Esophagus muscularis mucosa (tissue), 4 donors: ENCODE data around the gene C16orf86. TPM values are rescaled to one million over a fixed set of nuclear protein-coding genes. Genes with fewer than 3 reads are reported as not detected.
A peak's percentile ranks its signal among the peaks of the same experiment; 100 is the strongest.

Experiments
- DNase-seq: peaks from one replicate; pipeline ENCODE4 v3.0.0-alpha.2; 2017; ENCODE audit errors: extremely low spot score
- H3K27ac ChIP-seq, 4 donors: fragments of 200-600 bp; sonication (generic); replicated peaks in 1 of 4; 1 replicate in 3 of 4; 2 replicates in 1 of 4; pipeline ENCODE4 v1.5.1; 2016 to 2019; ENCODE audit warnings: mild to moderate bottlenecking in 1 of 4
- H3K27me3 ChIP-seq, 4 donors: fragments of 200-600 bp; sonication (generic); one replicate each; pipeline versions ENCODE4 v1.5.1 to v1.6.0; 2016 to 2019
- H3K36me3 ChIP-seq, 4 donors: fragments of 200-600 bp; sonication (generic); one replicate each; pipeline ENCODE4 v1.5.1; 2016 to 2019
- H3K4me1 ChIP-seq, 4 donors: fragments of 200-600 bp; sonication (generic); one replicate each; pipeline ENCODE4 v1.5.1; 2016 to 2019
- H3K4me3 ChIP-seq, 4 donors: fragments of 200-600 bp; sonication (generic); 1 replicate in 2 of 4; 2 replicates in 2 of 4; pipeline ENCODE4 v1.5.1; 2016 to 2019; ENCODE audit warnings: mild to moderate bottlenecking in 4 of 4, moderate library complexity in 1 of 4
- H3K9me3 ChIP-seq, 4 donors: fragments of 200-600 bp; sonication (generic); 1 replicate in 3 of 4; 2 replicates in 1 of 4; pipeline ENCODE4 v1.5.1; 2016 to 2019
- CTCF ChIP-seq, 3 experiments: fragments of 200-600 bp in 2 of 3; fragments of 450-650 bp in 1 of 3; sonication (generic) in 2 of 3; IDR thresholded peaks; one replicate each; pipeline ENCODE4 v1.5.1; 2017 to 2019; ENCODE audit warnings: antibody characterized with exemption in 3 of 3, mild to moderate bottlenecking in 2 of 3, moderate library complexity in 1 of 3
- EP300 ChIP-seq: sonication (generic); formaldehyde crosslinking; IDR thresholded peaks from one replicate; pipeline ENCODE4 v1.6.1; 2017; ENCODE audit warnings: antibody characterized with exemption
- POLR2A ChIP-seq: fragments of 450-650 bp; IDR thresholded peaks from one replicate; pipeline ENCODE4 v1.6.1; 2017; ENCODE audit warnings: antibody characterized with exemption, moderate library complexity, mild to moderate bottlenecking, low read depth
- POLR2AphosphoS5 ChIP-seq, 2 donors: sonication (generic); formaldehyde crosslinking; IDR thresholded peaks; one replicate each; pipeline ENCODE4 v1.6.1; 2017; ENCODE audit warnings: antibody characterized with exemption in 2 of 2
- WGBS: methylation state at CpG from one replicate; pipeline ENCODE4 v1.1.5; 2018; 5-methylcytosine and 5-hydroxymethylcytosine counted together
- intact Hi-C: fragments of 100-400 bp; cut with DNase I; formaldehyde crosslinking; loops from one replicate; pipeline ENCODE4 v1.15.1; 2023
- total RNA-seq, 4 donors: library from RNA; depleted of rRNA; stranded (reverse); fragments of >200 nt; gene quantifications; one replicate each; pipeline versions ENCODE4 v1.1.0 to v1.2.1, GENCODE V29; 2016

C16orf86 gene
- total RNA-seq, 4 donors from 2014 or later = 5.1 to 15.6 (median 9.1) TPM

- 83% methylated on average over 18 of the region's 25 CpGs for WGBS
- intact Hi-C loops = loop anchor here (5.0 kb wide), 1 partner anchor 144 kb away; the partner anchor contains the start of genes RANBP10 and TSNAXIP1
- DNase-seq = no peak
- peaks cover 0 to 34% (median 20%) of the 10 kb centered on the region in 4 donors for H3K36me3 ChIP-seq
- H3K27me3 ChIP-seq = no peaks in the 10 kb centered on the region
- no peak for TF ChIP-seq POLR2A
- H3K9me3 ChIP-seq = no peaks in the 10 kb centered on the region
- no peak overlapping the region for H3K4me3 ChIP-seq
- no peak overlapping the region for H3K27ac ChIP-seq
- peaks cover 40 to 67% (median 58%) of the 10 kb centered on the region in 4 donors for H3K4me1 ChIP-seq
These were observed 3.3 kb upstream of the C16orf86 start for GRCh38 chr16:67663151-67663876.

DNA sequence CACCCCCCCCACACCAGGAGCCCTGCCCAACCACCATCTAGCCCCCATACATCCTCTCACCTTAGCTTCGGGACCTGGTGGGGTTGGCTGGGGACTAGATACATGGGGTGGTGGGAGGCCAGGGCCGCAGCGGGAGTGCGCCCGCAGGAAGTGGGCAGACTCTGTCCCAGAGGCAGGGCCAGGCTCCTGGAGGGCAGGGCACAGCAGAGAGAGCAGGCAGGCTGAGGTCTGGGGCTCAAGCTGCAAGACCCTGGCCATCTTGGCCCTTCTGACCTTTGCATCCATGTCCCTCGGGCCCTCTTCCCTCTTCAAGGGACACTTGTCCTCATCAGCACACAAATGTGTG lies 2.8 kb upstream of the C16orf86 start:
- H3K27me3 ChIP-seq = no peaks in the 10 kb centered on the region
- peaks cover 0 to 29% (median 14%) of the 10 kb centered on the region in 4 donors for H3K36me3 ChIP-seq
- H3K9me3 ChIP-seq = no peaks in the 10 kb centered on the region
- TF ChIP-seq POLR2AphosphoS5 (IDR thresholded peaks at IDR 0.05) (no peak), EP300 (no peak), CTCF (IDR thresholded peaks at IDR 0.05) (no peak), POLR2A (no peak)
- peaks cover 39 to 64% (median 53%) of the 10 kb centered on the region in 4 donors for H3K4me1 ChIP-seq
- H3K27ac ChIP-seq = no peak overlapping the region
- DNase-seq = no peak
- no peak overlapping the region for H3K4me3 ChIP-seq
- 78% methylated on average over 1 of the region's 6 CpGs for WGBS
- intact Hi-C loops = loop anchor here (2.0 to 5.0 kb wide), 2 partner anchors 101 to 143 kb away; partner anchors contain the start of genes CTCF, RANBP10 and TSNAXIP1

DNA sequence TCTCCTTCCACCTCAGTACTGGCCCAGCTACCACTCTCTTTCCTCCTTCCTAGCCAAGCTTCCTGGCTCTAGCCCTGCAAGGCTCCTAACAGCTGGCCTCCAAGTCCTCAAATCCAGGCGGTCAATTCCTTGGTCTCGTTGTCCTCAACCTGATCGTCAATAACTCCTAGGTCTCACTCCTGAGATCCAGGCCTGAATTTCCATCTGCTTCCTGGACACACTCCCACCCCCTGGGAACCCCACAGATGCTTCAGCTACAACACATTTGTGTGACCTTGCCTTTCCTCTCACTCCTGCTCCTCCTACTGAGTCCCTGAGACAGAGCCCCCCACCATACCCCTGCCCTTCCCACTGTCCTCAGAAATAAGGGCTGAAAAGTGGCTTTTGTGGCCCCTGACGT lies 2.4 kb upstream of the C16orf86 start:
- H3K27ac ChIP-seq = no peak overlapping the region
- H3K27me3 ChIP-seq = no peaks in the 10 kb centered on the region
- intact Hi-C loops = loop anchor here (2.0 to 5.0 kb wide), 2 partner anchors 101 to 143 kb away; partner anchors contain the start of genes CTCF, RANBP10 and TSNAXIP1
- no peak for DNase-seq
- no peak for TF ChIP-seq POLR2AphosphoS5 (IDR thresholded peaks at IDR 0.05)
- no peak overlapping the region for H3K4me3 ChIP-seq
- H3K36me3 ChIP-seq = peaks cover 0 to 29% (median 14%) of the 10 kb centered on the region in 4 donors
- WGBS = 78% methylated on average over 4 of the region's 4 CpGs
- H3K4me1 ChIP-seq = peaks cover 35 to 60% (median 49%) of the 10 kb centered on the region in 4 donors
- no peaks in the 10 kb centered on the region for H3K9me3 ChIP-seq

- H3K4me1 ChIP-seq = peaks cover 31 to 54% (median 45%) of the 10 kb centered on the region in 4 donors
These were observed 1.7 kb upstream of the C16orf86 start for GRCh38 chr16:67664871-67665270.

GRCh38 chr16:67665598-67665997 lies 1.0 kb upstream of the C16orf86 start:
- Histone ChIP-seq H3K9me3 (no peaks in the 10 kb centered on the region), H3K27ac (peak overlapping the region in 2 of 4 donors; percentile 88 to 92), H3K27me3 (no peaks in the 10 kb centered on the region), H3K36me3 (peaks cover 0 to 29% (median 14%) of the 10 kb centered on the region in 4 donors), H3K4me3 (peak overlapping the region; percentile 67 to 91 (median 81)), H3K4me1 (peaks cover 31 to 54% (median 45%) of the 10 kb centered on the region in 4 donors)
- WGBS = 78% methylated on average over 5 of the region's 5 CpGs
- TF ChIP-seq POLR2AphosphoS5 (IDR thresholded peaks at IDR 0.05) = no peak
- TF ChIP-seq EP300 = no peak
- no peak for TF ChIP-seq CTCF (IDR thresholded peaks at IDR 0.05)
- TF ChIP-seq POLR2A = no peak
- DNase-seq = no peak
- intact Hi-C loops = loop anchor here (2.0 kb wide), 1 partner anchor 103 kb away; the partner anchor contains the start of gene CTCF

More at GRCh38 chr16:67664871-67665270, 1.7 kb upstream of the C16orf86 start:
- intact Hi-C loops = loop anchor here (2.0 to 5.0 kb wide), 2 partner anchors 102 to 142 kb away; partner anchors contain the start of genes CTCF, RANBP10 and TSNAXIP1
- Histone ChIP-seq H3K9me3 (no peaks in the 10 kb centered on the region), H3K27me3 (no peaks in the 10 kb centered on the region), H3K36me3 (peaks cover 0 to 29% (median 14%) of the 10 kb centered on the region in 4 donors), H3K4me3 (no peak overlapping the region), H3K27ac (no peak overlapping the region)
- WGBS = 98% methylated on average over 6 of the region's 7 CpGs
- DNase-seq = no peak
- TF ChIP-seq POLR2AphosphoS5 (IDR thresholded peaks at IDR 0.05) (no peak), EP300 (no peak), CTCF (IDR thresholded peaks at IDR 0.05) (no peak), POLR2A (no peak)
